GM13977 (cell line): Measurements from ENCODE around the gene GSG1.

Experiments used
- DNase-seq: peaks from one replicate; pipeline ENCODE4 v3.0.0; 2012; ENCODE audit warnings: low spot score
- CTCF ChIP-seq: IDR thresholded peaks from 2 replicates; pipeline ENCODE4 v1.5.1; 2012; ENCODE audit warnings: mild to moderate bottlenecking, control low read depth; ENCODE audit not compliant: insufficient read depth; ENCODE audit errors: extremely low read depth, missing control alignments
- in situ Hi-C: fragments of 300-500 bp; cut with MboI; formaldehyde crosslinking; loops from one replicate; pipeline ENCODE4 v1.12.0; 2022; ENCODE audit warnings: low sequenced_read_pairs, low pct_unique_long_range_greater_than_20kb, mixed read lengths, inconsistent platforms; ENCODE audit not compliant: unreplicated experiment

GSG1 gene

DNA sequence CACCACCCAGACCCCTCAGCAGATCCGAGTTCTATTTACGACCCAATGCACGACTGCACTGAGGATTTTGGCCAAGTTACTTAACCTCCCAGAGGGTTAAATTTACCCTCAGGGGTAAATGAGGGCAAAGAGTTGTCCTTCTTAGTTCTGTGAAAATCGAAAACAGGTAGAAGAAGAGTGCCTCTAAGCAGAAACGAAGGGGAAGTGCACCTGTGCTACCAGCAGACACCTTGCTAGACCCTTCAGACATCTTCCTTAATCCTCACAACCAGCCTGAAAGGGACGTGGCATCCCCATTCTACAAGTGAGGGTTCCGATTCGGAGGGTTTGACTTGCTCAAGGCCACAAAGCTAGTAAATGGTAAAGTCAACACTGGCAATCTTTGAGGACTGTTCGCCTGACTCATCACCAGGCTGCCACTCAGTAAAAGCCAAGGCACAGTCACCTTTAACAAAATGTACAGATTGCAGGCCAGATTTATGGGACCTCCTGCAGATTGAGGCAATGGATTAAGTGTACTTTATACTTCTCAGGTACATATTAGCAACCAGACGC, 1.6 kb downstream of the GSG1 start:
- no peak for TF ChIP-seq CTCF
- in situ Hi-C loops, result no loop called here
- no peak for DNase-seq

DNA sequence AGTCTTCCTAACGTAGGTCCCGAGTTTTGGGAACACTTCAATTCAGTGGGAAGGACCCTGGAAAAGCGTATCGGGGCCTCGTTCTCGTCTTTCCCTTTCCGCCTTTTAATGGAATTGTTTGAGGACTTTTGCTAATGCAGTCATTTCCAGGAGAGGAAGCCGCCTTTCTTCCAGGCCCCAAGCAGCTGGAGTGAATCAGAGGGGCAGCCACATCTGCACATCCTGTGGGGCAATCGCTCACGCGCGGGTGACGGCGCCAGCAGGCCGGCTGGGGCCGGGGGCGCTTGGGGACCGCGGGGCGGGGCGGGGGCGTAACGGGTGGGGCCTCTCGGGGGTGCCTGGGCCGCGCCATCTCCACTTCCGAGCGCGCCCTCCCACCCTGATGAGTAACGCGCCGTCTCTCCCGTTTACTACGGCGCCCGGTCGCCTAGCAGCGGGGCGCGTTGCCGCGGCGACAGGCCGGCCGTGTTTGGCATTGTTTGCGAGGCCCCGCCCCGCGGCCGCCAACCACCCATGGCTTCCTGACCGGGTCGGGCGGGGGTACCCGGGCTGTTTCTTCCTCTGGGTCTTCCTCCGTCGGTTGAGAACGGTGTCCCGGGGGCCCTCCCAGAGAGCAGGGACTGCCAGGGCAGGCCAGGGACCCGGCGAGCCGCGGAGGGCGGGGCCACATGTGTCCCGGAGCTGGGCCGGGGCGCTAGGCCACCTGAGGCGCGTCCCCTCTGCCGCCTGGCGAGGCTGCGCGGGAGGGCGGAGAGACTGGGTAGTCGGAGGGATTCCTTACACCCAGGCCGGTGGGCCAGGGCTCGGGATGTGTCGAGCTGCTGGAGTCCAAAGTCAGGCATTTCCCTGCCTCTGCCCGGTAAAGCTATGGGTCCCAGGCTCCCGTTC, 2.3 kb downstream of the GSG1 start:
- DNase-seq, result peak; percentile 89
- in situ Hi-C loops, result no loop called here
- TF ChIP-seq CTCF, result no peak

DNA sequence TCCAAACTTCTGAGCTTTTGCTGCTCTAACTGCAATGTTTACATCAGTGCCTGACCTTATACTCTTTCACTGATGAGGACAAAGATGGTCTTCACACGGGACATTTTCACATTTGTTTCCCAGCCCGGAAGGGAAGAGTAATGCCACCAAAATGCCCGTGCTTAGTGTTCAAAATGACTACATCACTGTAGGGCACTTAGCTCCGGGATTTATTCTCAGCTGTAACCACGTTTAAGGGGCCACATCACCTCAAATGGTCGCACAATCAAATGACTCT, 2.9 kb downstream of the GSG1 start:
- no peak for TF ChIP-seq CTCF
- no peak for DNase-seq
- in situ Hi-C loops, result no loop called here

DNA sequence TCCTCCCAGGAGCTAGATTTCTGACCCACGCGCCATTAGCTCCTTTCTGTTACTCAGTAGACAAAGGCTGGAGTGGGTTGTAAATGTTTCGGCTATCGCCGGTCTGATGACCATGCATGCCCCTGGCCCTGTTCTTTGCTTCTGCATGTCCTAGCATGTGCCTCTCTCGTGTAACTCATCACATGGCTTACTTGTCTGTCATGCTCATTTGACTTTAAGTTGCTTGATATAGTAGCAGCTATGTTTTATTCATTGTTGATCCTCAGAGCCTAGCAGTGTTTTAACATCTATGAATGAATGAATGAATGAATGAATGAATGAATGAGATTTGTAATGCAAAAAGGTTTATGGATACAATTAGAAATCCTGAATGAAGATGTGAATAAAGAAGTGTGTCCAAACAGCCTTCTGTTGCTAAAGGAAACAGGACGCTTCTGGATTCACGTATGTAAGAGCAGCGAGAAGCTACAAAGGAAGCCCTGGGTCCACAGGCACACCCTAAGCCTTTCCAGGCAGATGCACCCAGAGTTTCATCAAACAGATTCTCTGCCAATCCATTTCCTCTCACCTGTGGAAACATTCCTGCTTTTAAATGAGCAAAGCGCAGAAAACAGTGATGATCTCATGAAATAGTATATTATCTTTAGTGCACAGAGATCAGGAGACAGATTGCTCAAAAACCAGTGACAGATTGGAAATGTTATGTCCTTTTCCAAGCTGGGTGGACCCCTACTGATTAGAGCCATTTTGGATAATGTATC, 3.4 kb downstream of the GSG1 start:
- in situ Hi-C loops, result no loop called here
- no peak for DNase-seq

GRCh38 chr12:13099066-13099843, 4.2 kb downstream of the GSG1 start:
- in situ Hi-C loops, result no loop called here
- DNase-seq, result no peak
- TF ChIP-seq CTCF, result no peak

More for the DNA sequence above, 3.4 kb downstream of the GSG1 start:
- TF ChIP-seq CTCF, result no peak

DNA sequence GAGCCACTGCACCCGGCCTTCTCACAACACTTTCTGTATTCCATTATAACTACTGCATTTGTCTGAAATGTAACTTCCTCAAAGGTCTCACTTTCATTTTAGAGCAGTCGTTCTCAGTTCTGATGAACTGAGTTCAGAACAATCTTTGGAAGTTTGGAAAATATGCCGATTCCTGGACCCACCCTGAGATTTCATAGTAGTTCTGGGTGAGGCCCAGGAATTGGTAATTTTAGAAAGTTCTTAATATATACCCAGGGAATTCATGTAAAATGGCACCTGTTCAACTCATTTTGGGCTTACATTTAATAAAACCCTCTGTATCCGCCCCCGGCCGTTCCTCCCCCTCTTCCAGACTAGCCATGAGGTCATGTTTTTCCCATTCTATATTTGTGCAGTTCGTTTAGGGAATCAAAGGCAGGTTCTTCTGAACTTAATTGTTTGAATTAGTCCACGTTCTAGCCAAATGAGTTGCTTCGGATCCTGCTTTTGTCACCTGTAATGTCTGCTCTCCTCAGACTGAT, 5.9 kb downstream of the GSG1 start:
- no peak for DNase-seq
- no peak for TF ChIP-seq CTCF
- in situ Hi-C loops, result no loop called here
